GM18951 (cell line): ENCODE results near the gene TFAP2B.

Source experiments
- POLR2A ChIP-seq: IDR thresholded peaks from 4 replicates; pipeline ENCODE4 v1.6.1; 2011; ENCODE audit warnings: mild to moderate bottlenecking; ENCODE audit not compliant: insufficient read length, insufficient read depth; ENCODE audit errors: extremely low read depth
- in situ Hi-C: fragments of 300-500 bp; cut with MboI; formaldehyde crosslinking; loops from one replicate; pipeline ENCODE4 v1.12.0; 2022; ENCODE audit warnings: low sequenced_read_pairs, mixed read lengths, inconsistent platforms; ENCODE audit not compliant: unreplicated experiment

The TFAP2B gene

DNA sequence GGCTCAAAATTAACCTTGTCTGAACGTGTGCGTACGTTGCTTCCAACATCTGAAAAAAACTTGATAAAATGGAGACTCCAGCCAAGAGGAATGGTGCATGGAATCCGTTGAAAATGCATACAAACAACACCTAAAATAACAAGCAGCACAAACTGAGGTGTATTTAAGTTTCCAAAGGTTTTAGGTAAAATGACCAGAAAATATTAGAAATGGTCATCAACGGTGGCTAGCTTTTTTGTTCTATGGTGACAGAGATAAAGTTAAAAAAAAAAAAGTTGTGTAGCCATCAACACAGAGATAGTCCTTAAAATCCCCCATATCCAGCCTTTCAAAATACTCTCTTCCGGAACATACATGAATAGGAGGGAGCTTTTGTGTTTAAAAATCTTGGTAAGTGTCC is 651 bp upstream of the TFAP2B start:
- TF ChIP-seq POLR2A, result no peak
- in situ Hi-C loops, result loop anchor here (25.0 kb wide), 3 partner anchors 544 to 1144 kb away; no protein-coding TSS in a partner anchor

GRCh38 chr6:50819466-50819903 is 814 bp downstream of the TFAP2B start:
- no peak for TF ChIP-seq POLR2A
- in situ Hi-C loops, result loop anchor here (25.0 kb wide), 3 partner anchors 543 to 1143 kb away; no protein-coding TSS in a partner anchor

DNA sequence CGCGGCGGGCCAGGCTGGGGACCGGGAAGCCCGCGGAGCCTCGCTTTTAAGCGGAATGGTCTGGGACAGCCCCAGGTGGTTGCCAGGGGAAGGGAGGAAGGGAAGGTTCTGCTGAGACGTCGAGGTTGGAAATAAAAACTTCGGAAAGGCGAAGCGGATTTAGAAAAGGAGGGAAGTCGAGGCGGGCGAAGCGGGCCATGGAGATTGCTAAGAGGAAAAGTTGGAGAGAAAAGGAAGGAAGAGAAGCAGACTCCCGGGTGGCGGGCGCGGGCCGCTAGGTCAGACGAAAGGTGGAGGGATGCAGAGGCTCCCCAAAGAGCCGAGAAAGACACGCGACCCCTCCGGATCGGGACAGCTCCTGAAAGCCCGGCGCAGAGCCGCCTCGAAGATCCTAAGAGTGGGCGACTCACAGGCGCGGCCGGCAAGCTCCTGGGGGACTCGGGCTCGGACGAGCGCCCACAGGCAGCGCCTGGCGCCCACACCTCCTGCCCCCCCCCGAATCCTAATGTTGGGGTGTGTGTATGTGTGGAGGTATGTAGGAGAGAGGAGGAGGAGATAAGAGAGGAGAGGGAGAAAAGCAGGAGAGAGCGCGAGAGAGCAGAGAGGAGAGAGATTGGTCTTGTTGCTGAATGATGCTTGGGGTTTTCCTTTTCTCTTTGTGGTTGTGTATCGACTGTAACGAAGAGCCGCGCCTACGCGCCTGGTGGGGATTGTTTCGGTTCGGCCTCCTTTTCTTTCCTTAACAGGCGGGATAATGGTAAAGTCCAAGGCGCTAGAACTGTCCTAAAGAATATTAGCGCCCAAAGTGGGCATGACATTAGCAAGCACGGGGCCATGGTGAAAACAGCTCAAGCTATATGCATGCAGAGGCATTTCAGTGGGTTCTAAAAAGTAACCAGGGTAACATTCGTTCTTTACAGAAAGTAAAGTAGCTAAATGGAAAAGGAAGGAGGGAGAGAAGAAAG is 1.5 kb downstream of the TFAP2B start:
- in situ Hi-C loops, result loop anchor here (25.0 kb wide), 3 partner anchors 542 to 1142 kb away; no protein-coding TSS in a partner anchor
- no peak for TF ChIP-seq POLR2A

- in situ Hi-C loops, result loop anchor here (25.0 kb wide), 3 partner anchors 541 to 1141 kb away; no protein-coding TSS in a partner anchor
- TF ChIP-seq POLR2A, result no peak
Observed at GRCh38 chr6:50820869-50821264, 2.2 kb downstream of the TFAP2B start.

GRCh38 chr6:50821441-50822077 is 2.9 kb downstream of the TFAP2B start:
- no peak for TF ChIP-seq POLR2A

GRCh38 chr6:50822078-50822476 is 3.4 kb downstream of the TFAP2B start:
- in situ Hi-C loops, result loop anchor here (25.0 kb wide), 3 partner anchors 540 to 1140 kb away; no protein-coding TSS in a partner anchor
- TF ChIP-seq POLR2A, result no peak

More at GRCh38 chr6:50821441-50822077, 2.9 kb downstream of the TFAP2B start:
- in situ Hi-C loops, result loop anchor here (25.0 kb wide), 3 partner anchors 541 to 1141 kb away; no protein-coding TSS in a partner anchor

- in situ Hi-C loops, result loop anchor here (25.0 kb wide), 3 partner anchors 539 to 1139 kb away; no protein-coding TSS in a partner anchor
- no peak for TF ChIP-seq POLR2A
Observed at GRCh38 chr6:50823094-50823920, 4.6 kb downstream of the TFAP2B start.

DNA sequence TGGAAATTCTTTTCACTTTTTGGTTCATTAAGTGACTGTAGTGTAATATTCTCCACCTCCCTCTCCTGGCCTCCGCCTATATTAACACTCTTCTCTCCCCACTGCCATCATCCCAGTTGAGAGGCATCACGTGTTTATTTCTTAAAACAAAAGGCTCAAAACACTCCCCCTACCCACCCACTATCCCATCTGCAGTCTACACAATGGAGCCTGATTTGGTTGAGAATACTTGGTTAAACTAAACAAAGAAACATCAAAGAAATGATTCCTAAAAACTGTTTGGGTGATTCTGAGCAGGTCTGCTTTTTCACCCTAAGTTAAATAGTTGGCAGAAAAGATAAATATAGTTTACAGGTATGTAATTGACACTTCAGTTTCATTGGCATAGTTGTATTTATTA is 5.9 kb downstream of the TFAP2B start:
- TF ChIP-seq POLR2A, result no peak
- in situ Hi-C loops, result loop anchor here (25.0 kb wide), 3 partner anchors 538 to 1138 kb away; no protein-coding TSS in a partner anchor

DNA sequence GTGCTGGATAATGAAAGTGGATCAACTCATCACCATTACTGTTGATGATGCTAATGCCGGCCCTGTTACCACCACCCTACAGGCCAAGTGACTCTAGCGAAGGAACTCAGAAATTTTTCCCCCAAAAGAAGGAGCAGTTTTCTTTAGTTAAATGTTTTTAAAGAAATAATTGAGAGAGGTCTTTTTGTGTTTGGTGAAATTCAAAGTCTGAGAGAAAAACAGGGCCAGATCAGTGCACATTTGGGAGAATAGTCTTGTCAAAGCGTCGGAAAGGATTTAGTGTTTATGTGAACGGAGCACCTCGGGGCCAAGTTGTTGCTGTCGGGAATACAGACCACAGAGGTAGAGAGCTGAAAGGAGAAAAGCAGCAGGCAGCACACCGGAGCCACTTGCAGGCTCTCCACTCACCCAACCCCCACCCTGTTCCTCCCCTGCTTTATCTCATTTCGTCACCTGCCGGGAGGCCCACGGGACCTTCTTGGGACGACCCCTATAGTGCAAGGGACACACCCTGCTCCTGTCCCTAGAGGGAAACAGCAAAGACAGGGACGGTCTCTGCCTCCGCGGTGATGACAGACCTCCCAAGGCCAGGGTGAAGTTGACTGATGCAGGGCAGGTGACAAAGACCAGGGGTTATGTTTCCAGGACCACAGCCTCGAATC is 6.8 kb downstream of the TFAP2B start:
- in situ Hi-C loops, result no loop called here
- no peak for TF ChIP-seq POLR2A

DNA sequence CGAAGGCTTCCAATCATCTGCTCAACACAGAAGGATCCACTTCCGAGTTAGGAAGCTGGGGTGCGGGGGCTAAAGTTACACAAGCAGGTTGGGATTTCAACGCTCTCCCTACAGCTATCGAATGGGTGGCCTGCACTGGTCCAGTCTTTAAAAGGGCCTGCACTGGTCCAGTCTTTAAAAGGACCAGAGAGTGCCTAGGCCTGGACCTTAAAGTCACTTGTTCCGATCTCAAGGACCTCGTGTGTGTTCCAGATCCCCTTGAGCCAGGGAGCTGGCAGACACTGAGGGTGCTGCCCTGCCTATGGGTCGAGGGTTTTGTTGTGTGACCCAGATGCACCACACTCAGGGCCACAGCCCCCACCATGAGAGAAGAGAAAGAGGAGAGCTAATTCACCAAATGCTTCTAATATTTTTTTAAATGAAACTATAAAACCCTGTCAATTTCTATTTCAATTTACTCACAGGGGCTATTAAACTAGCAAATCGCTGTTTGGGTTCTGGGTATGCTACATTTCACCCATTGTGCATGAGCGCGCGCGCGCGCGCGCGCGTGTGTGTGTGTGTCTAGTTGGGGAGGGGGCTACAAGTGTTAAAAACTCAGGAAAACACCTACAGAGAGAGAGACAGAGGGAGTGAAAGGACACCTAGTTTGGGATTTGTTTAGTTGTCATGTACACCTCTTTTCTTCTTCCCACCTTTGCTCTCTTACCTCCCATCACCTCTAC is 7.5 kb downstream of the TFAP2B start:
- no peak for TF ChIP-seq POLR2A
- in situ Hi-C loops, result no loop called here

- in situ Hi-C loops, result no loop called here
- TF ChIP-seq POLR2A, result no peak
Observed at GRCh38 chr6:50826803-50827202, 8.1 kb downstream of the TFAP2B start.

DNA sequence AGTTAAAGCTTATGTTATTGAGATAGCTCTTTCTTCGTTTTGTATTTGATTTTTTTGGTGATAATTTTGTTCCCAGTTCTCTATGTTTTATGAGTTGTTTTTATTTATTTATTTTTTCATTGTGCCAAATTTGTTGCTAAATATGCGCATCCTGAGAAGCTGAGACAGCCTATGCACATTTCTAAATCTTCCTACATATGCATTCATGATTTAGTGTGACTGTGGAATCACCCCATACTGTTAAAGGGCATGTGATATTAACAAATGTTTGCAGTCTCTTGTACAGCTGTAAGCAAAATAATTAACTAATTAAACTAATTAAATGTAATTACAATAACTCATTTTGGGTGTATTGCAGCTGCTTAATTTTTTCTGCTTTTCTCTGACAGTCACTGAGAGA is 10.4 kb downstream of the TFAP2B start:
- in situ Hi-C loops, result no loop called here
- no peak for TF ChIP-seq POLR2A
